ENCODE measurements around the gene ANXA5.

The ANXA5 gene

GRCh38 chr4:121692261-121692660 is 4.5 kb downstream of the ANXA5 start:
- no peak overlapping the region for H3K4me3 ChIP-seq (ENCODE audit: low read depth, low read length)
- no peak for TF ChIP-seq CTCF (IDR thresholded peaks at IDR 0.05; ENCODE audit: insufficient read depth, low read depth, low read length, missing control alignments)
- DNase-seq (ENCODE audit: low read depth) = no peak

GRCh38 chr4:121690001-121690400 is 6.8 kb downstream of the ANXA5 start:
- TF ChIP-seq CTCF (IDR thresholded peaks at IDR 0.05; ENCODE audit: insufficient read depth, low read depth, low read length, missing control alignments) = no peak
- DNase-seq (ENCODE audit: low read depth) = peak; percentile 25
- no peak overlapping the region for H3K4me3 ChIP-seq (ENCODE audit: low read depth, low read length)

- no peak for TF ChIP-seq CTCF (IDR thresholded peaks at IDR 0.05; ENCODE audit: insufficient read depth, low read depth, low read length, missing control alignments)
- H3K4me3 ChIP-seq (ENCODE audit: low read depth, low read length) = no peak overlapping the region
- DNase-seq (ENCODE audit: low read depth) = no peak
Observed at GRCh38 chr4:121688701-121689100, 8.1 kb downstream of the ANXA5 start.

GRCh38 chr4:121688261-121688660 is 8.5 kb downstream of the ANXA5 start:
- no peak overlapping the region for H3K4me3 ChIP-seq (ENCODE audit: low read depth, low read length)
- DNase-seq (ENCODE audit: low read depth) = no peak
- TF ChIP-seq CTCF (IDR thresholded peaks at IDR 0.05; ENCODE audit: insufficient read depth, low read depth, low read length, missing control alignments) = no peak

- no peak for TF ChIP-seq CTCF (IDR thresholded peaks at IDR 0.05; ENCODE audit: insufficient read depth, low read depth, low read length, missing control alignments)
- H3K4me3 ChIP-seq (ENCODE audit: low read depth, low read length) = no peak overlapping the region
- no peak for DNase-seq (ENCODE audit: low read depth)
Observed at GRCh38 chr4:121686255-121686654, 10.5 kb downstream of the ANXA5 start.

- no peak for TF ChIP-seq CTCF (IDR thresholded peaks at IDR 0.05; ENCODE audit: insufficient read depth, low read depth, low read length, missing control alignments)
- no peak for DNase-seq (ENCODE audit: low read depth)
- no peak overlapping the region for H3K4me3 ChIP-seq (ENCODE audit: low read depth, low read length)
Observed at GRCh38 chr4:121685257-121685656, 11.5 kb downstream of the ANXA5 start.

GRCh38 chr4:121684561-121684960 is 12.2 kb downstream of the ANXA5 start:
- no peak overlapping the region for H3K4me3 ChIP-seq (ENCODE audit: low read depth, low read length)
- DNase-seq (ENCODE audit: low read depth) = no peak
- no peak for TF ChIP-seq CTCF (IDR thresholded peaks at IDR 0.05; ENCODE audit: insufficient read depth, low read depth, low read length, missing control alignments)

Data from GM12865 (cell line).